NCI-H748 (cell line): ENCODE results near the gene MROH2A.
"Not testable (repeated sequence)": the region's sequence is repeated elsewhere in the genome, so short reads cannot be mapped to it uniquely, and the experiment has no call there.

Experiments
- DNase-seq: peaks from one replicate; lab custom pipeline; 2025; ENCODE audit not compliant: unreplicated experiment; lab: John Stamatoyannopoulos, UW

The MROH2A gene, protein sequence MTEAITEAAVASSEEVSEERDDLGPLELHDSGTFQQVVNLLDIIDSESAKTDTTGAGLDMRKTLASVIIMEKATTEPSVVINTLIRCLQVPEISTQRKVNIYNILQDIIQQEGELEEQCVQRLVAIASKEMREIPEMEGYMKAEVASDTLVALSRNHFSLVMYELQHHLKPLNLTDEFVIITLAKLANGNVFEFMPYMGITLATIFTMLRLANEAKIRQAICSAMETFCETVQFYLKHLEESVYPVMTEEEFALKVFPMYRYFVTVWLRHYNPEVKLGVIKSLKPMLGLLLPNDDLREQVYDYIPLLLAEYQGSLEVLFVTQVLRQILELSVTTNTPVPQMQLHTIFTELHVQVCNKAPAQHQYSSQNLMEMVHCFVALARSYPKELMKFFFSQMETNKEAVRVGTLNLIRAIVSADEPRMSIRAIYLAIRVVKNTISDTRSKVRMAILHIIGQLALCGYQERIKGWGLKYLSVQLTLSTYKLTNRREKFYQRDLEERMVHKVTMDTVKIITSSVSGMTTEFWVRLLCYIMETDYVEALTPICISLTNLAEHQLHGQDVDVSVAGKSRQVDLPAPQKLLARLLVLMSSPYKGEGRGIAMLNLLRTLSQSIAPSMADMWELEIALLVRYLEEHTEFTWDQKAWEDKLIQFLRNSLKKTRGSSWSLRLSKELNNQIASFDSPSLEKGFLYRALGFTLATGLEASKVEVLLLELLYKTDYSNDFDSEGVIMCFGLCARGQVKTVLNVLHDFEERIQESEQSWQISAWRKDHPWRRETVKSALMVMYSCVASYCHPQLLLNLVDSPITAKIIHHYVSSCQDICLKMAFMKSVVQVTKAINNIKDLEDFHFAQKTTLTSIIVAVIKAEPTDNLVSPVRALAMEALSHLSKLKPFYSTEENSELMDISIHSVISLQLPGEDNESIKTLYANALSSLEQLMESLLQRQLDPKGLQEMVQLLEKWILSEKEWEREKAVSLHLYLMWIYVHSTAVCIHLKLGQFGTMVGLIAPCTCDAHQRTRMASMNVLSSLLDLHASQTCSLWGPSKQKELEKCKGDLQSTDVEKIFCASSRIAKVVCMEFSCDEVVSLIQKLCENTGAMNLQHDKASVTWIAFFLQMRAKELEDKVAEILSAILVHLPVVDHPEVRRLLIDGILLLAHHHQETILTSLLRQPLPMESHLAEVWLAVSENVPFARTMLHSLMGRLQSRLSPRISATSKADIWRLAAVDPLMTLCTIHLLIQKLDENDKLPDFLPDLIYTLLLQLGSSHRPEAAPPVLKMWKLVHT (N-terminal part only)

DNA sequence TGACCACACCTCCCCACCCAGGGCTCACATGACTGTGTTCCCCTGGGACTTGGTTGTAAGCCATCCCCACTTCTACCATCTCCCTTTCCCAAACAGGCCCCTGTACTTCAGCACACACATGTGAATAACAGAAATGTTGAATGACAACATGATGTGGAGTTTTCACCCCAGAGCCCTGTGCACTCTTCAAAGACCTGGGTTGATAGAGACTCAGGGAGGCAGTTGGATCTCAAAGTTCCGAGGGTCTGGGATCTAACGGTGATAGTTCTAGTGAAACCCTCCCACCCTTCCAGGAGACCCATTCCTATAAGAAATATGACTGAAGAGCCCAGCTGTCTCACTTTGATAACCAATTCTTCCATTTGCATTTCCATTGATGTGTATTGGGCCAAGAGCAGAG, at the start of gene MROH2A:
Gene MROH2A (plus strand): TSS at position 301 of the 400 bp plus-strand sequence. CDS start 1,029 bp downstream, outside the sequence.
- DNase-seq, result no peak

DNA sequence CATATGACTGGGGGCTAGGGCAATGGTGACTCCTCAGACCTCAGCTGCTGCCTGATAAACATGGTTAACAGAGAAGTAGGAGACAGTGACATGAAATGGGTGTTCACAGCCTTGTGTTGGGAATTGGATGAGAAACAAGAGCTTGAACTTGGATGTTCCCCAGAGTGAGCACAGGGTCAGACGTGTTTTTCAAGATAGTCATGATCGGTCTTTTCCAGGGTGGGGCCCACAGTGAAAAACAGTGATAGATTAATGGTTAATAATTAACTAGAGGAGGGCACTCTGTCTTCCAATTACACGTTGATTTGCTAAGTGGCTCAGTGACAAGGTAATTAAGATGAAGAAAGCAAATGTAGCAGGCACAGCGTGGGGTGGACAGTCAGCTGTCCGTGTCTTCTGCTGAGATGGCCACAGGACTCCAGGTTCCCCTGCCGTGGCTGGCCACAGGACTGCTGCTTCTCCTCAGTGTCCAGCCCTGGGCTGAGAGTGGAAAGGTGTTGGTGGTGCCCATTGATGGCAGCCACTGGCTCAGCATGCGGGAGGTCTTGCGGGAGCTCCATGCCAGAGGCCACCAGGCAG, 49.3 kb upstream of the MROH2A start, which contains the start of gene UGT1A3:
Gene UGT1A3 (plus strand): TSS at position 320 of the 579 bp plus-strand sequence. CDS start 85 bp downstream, at position 405.
- no peak for DNase-seq

GRCh38 chr2:233736868-233737653, 41.1 kb upstream of the MROH2A start:
- DNase-seq, result peak; percentile 41

DNA sequence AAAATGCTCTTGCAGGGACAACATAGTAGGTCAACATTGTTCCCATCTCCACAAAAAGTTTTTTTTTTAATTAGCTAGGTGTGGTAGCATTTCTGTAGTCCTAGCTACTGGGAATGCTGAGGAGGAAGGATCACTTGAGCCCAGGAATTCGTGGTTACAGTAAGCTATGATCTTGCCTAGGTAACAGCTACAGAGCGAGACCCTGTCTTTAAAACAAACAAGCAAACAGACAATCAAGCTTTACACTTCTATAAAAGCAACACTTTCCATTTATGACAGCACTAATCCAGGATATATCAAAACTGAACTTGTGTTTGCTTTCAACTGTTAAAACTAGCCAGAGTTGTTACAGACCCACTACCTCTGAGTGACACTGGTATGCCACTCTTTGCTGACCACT, 37.3 kb upstream of the MROH2A start:
- DNase-seq, result no peak

DNA sequence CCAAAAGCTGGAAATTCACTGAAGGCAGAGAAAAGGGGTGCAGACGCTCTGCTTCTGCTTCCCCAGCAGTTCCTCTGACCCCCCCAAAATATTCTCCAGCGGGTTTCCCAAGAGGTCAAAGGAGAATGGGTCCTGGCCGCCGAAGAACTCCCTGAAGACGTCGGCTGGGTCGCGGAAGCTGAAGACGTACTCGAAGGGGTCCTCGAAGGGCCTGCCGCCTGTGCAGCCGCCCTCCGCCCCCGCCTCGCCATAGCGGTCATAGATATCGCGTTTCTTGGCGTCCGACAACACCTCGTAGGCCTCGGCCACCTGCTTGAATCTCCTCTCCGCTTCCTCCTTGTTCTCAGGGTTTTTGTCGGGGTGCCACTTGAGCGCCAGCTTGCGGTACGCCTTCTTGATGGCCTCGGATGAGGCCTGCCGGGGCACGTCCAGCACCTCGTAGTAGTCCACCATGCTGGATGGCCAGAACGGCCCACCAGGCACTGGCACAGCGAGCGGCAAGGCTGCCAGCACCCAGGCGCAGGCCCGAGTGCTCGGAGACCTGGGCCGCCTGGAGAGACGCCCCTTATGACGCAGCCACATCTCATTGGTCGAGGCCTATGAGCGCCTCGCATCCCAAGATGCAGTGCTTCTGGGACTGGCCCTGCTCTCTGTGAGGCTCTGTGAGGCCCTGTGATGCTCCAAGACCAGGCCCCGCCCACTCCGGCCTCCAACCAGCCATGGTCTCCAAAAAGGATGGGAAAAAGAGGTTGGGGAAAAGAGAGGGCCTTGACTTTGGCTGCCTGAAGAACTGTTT, 34.5 kb upstream of the MROH2A start:
- no peak for DNase-seq

- no peak for DNase-seq
Measured at GRCh38 chr2:233745073-233745755, 32.9 kb upstream of the MROH2A start.

GRCh38 chr2:233745838-233746237, 32.3 kb upstream of the MROH2A start:
- not testable (repeated sequence) for DNase-seq

GRCh38 chr2:233746475-233747282, 31.5 kb upstream of the MROH2A start:
- no peak for DNase-seq

DNA sequence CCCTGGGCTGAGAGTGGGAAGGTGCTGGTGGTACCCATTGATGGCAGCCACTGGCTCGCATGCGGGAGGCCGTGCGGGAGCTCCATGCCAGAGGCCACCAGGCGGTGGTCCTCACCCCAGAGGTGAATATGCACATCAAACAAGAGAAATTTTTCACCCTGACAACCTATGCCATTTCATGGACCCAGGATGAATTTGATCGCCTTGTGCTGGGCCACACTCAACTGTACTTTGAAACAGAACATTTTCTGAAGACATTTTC, 30.9 kb upstream of the MROH2A start:
- no peak for DNase-seq

- DNase-seq, result not testable (repeated sequence)
Measured at GRCh38 chr2:233750689-233751088, 27.4 kb upstream of the MROH2A start.

GRCh38 chr2:233751212-233752009, 26.7 kb upstream of the MROH2A start:
- DNase-seq, result not testable (repeated sequence)

GRCh38 chr2:233754872-233755611, 23.1 kb upstream of the MROH2A start:
- no peak for DNase-seq

- no peak for DNase-seq
Measured at GRCh38 chr2:233756429-233757081, 21.6 kb upstream of the MROH2A start.

- no peak for DNase-seq
Measured at GRCh38 chr2:233758141-233758540, 20.0 kb upstream of the MROH2A start.

GRCh38 chr2:233758849-233759248, 19.3 kb upstream of the MROH2A start:
- DNase-seq, result no peak

DNA sequence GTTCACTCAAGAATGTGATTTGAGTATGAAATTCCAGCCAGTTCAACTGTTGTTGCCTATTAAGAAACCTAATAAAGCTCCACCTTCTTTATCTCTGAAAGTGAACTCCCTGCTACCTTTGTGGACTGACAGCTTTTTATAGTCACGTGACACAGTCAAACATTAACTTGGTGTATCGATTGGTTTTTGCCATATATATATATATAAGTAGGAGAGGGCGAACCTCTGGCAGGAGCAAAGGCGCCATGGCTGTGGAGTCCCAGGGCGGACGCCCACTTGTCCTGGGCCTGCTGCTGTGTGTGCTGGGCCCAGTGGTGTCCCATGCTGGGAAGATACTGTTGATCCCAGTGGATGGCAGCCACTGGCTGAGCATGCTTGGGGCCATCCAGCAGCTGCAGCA, 18.1 kb upstream of the MROH2A start, which contains the start of gene UGT1A1:
Gene UGT1A1 (plus strand): TSS at position 228 of the 400 bp plus-strand sequence. CDS start 18 bp downstream, at position 246.
- DNase-seq, result no peak
